ENCODE data around the gene PCDHGA4.

The PCDHGA4 gene

GRCh38 chr5:141388661-141389060 lies 33.8 kb downstream of the PCDHGA4 start (continued):
- TF ChIP-seq PRDM10 (tag by site-specific recombination; IDR thresholded peaks at IDR 0.05) (no peak), PBX3 (CRISPR knock-in tag; IDR thresholded peaks at IDR 0.05) (no peak)

GRCh38 chr5:141389153-141390042 lies 34.6 kb downstream of the PCDHGA4 start:
- Histone ChIP-seq H3K9me3 (ENCODE audit: control insufficient read depth, insufficient read depth, low read depth, low read length) (no peaks in the 10 kb centered on the region), H3K27ac (ENCODE audit: extremely low read depth, low read depth, low read length) (no peak overlapping the region), H3K4me3 (ENCODE audit: low read depth, low read length) (no peak overlapping the region), H3K4me1 (ENCODE audit: control insufficient read depth, insufficient read depth, low read length) (no peaks in the 10 kb centered on the region), H3K36me3 (ENCODE audit: control insufficient read depth in 2 of 2, insufficient read depth in 1 of 2, low read length in 2 of 2) (no peaks in the 10 kb centered on the region)
- TF ChIP-seq ZFP69B (tag by site-specific recombination; IDR thresholded peaks at IDR 0.05), result no peak
- no peak for TF ChIP-seq ZNF280D (tag by site-specific recombination; IDR thresholded peaks at IDR 0.05)
- no peak for TF ChIP-seq PRDM4 (tag by site-specific recombination; IDR thresholded peaks at IDR 0.05)
- no peak for TF ChIP-seq ZNF146 (tag by site-specific recombination; IDR thresholded peaks at IDR 0.05)
- no peak for TF ChIP-seq KLF8 (tag by site-specific recombination; IDR thresholded peaks at IDR 0.05)
- no peak for TF ChIP-seq ZNF449 (tag by site-specific recombination; IDR thresholded peaks at IDR 0.05)
- no peak for TF ChIP-seq ZNF426 (tag by site-specific recombination; IDR thresholded peaks at IDR 0.05)
- no peak for TF ChIP-seq ZNF202 (tag by site-specific recombination; IDR thresholded peaks at IDR 0.05; ENCODE audit: borderline replicate concordance)
- no peak for TF ChIP-seq ZNF530 (tag by site-specific recombination; IDR thresholded peaks at IDR 0.05; ENCODE audit: low read depth)
- no peak for TF ChIP-seq ZNF24 (tag by site-specific recombination; IDR thresholded peaks at IDR 0.05)
- no peak for TF ChIP-seq ZNF704 (tag by site-specific recombination; IDR thresholded peaks at IDR 0.05)
- no peak for TF ChIP-seq HOXD13 (CRISPR knock-in tag; IDR thresholded peaks at IDR 0.05; ENCODE audit: borderline replicate concordance)
- TF ChIP-seq ATF2 (tag by site-specific recombination; IDR thresholded peaks at IDR 0.05; ENCODE audit: low read depth), result no peak
- ChIA-PET POLR2A (no interaction called here), CTCF (interaction anchor here (0.9 to 4.2 kb wide), 7 partner anchors 9 to 175 kb away, joined by 3 to 25 read pairs (median 4); partner anchors contain the start of genes PCDHGA1, PCDHGA10 and PCDHGB1)

Measured in HEK293 (cell line).